GM18907 (cell line): ENCODE measurements around the gene TMEM138.

Experiments
- ATAC-seq: cut with Tn5 transposase; IDR thresholded peaks from one replicate; pipeline ENCODE4 v1.9.1; 2021; ENCODE audit warnings: mild to moderate bottlenecking, moderate library complexity; ENCODE audit not compliant: unreplicated experiment

Gene TMEM138

DNA sequence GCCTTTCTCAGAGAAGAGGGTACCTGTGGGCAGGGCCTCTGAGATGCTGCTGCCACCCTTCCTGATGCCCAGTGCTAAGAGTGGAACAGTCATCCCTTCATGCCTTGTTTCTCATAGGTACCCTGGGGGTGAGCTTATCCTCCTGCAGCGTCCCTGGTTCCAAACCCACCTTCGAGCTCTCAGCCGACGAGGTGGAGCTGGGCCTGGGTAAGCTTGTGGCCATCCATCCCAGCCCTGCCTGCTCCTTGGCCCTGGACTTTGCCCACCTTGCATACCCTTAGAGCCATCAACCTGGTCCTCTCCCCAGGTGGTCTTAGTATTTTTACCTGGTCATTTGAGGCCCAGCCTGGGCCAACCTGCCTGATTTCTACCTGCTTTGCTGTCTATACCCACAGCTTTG is 20.5 kb upstream of the TMEM138 start:
- ATAC-seq = no peak

DNA sequence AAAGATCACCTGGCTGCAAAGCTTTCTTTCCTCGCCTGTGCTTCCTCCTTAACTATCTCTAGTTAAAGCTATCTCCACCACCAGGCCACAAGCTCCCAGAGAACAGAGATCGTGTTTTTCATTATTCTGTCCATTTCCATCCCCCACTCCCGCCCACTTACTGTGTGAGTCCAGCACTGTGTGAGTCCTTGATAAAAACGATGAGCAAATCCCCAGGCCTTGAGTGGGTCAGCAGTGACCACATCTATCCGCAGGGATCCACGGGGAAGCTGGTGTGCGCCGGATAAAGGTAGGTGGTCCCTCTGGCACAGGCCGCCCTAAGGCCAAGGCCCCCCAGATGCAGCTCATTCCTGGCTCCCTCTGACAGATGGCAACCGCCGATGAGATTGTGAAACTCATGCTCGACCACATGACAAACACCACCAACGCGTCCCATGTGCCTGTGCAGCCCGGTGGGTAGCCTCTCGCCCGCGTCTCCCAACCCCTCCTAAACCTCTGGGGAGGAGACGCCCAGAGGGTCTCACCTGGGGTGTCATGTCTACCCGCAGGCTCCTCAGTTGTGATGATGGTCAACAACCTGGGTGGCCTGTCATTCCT is 19.9 kb upstream of the TMEM138 start:
- no peak for ATAC-seq

DNA sequence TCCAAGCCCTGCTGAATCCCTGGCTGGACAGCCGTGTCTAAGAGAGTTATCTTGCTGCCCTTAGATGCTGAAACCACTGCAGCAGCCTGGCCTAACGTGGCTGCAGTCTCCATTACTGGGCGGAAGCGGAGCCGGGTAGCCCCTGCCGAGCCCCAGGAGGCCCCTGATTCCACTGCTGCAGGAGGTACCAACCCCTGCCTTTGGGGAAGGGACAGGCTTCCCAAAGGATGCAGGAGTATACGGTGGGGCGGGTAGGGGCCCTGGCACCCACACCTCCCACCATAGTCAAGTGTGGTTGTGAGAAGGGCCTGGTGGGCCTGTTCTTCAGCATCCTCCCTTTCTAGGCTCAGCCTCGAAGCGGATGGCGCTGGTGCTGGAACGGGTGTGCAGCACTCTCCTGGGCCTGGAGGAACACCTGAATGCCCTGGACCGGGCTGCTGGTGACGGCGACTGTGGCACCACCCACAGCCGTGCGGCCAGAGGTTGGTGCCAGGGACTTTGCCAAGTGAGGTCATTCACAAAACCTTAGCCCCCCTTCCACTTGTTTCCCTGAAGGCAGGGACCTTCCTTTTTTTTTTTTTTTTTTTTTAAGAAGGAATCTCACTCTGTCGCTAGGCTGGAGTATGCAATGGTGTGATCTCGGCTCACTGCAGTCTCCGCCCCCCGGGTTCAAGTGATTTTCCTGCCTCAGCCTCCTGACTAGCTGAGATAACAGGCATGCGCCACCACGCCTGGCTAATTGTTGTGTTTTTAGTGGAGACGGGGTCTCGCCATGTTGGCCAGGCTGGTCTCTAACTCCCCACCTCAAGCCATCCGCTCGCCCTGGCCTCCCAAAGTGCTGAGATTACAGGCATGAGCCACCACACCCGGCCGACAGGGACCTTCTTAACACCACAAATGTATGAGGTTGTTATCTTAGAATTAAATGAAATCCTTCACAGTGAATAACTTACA is 18.1 kb upstream of the TMEM138 start:
- no peak for ATAC-seq

DNA sequence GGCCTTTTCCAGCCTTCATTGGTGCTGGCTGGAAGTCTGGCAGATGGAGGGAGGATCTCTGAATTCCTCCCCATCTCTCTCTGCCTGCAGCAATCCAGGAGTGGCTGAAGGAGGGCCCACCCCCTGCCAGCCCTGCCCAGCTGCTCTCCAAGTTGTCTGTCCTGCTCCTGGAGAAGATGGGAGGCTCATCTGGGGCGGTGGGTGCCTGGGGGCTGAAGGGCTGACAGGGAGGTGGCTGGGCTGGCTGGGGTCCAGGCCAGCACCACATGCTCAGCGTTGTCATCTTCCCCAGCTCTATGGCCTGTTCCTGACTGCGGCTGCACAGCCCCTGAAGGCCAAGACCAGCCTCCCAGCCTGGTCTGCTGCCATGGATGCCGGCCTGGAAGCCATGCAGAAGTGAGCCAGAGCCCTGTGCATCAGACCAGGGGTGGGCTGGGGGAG is 17.0 kb upstream of the TMEM138 start:
- no peak for ATAC-seq

DNA sequence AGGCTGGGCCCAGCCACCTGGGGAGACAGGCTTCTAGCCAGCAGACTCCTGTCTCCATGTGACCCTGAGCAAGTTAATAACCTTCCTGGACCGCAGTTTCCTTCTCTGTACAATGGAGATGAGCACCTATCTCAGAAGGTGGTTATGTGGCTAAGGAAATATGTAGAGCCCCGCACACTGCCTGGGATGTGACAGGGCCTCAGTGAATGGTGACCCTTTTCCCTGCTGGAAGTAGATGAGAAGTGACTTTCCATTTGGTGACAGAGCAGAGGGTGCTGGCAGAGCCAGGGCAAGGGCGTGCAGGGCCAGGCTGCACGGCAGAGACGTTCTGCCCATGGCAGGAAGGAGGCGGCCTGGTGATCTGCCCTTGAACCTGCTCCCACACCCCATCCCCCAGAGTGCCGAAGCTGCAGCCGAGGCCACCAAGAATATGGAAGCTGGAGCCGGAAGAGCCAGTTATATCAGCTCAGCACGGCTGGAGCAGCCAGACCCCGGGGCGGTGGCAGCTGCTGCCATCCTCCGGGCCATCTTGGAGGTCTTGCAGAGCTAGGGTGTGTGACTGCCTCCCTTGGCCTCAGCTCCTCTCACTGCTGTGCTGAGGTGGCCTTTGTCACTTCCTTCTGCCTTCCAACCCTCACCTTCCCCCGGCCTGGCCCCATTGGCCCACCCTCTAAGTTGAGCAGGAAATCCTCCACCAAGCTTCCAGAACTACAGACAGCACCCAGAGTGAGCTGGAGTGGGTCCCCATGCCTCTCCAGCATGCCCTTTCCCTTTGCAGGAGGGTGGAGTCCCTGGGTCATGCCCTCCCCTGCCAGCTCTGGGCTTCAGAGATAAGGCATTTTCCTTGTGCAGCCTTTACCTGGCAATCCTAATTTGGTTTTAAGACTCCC is 16.0 kb upstream of the TMEM138 start:
- no peak for ATAC-seq

DNA sequence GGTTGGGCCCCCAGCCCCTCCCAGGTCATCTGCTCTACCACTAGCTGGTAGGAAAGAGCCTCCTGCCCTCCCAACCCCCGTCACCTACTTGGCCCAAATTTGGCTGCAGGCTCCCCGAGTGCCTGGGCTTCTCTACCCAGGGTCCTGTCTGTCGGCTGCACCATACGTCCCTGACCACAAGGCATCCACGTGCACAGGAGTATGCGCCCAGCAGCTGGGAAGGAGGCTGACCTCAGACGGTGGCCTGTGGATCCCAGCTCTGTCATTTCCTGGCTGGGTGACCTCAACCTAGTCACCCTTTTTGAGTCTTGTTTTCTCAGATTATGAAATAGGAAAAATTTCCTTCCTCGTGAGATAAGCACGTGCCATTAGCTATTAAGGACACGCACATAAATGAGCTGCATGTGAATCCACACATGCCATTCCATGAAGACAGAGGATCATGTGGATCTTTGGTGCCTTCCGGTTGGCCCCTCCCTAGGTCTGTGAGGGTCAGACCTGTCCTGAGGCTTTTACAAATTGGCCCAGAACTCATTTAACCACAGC is 14.2 kb upstream of the TMEM138 start:
- ATAC-seq = no peak

DNA sequence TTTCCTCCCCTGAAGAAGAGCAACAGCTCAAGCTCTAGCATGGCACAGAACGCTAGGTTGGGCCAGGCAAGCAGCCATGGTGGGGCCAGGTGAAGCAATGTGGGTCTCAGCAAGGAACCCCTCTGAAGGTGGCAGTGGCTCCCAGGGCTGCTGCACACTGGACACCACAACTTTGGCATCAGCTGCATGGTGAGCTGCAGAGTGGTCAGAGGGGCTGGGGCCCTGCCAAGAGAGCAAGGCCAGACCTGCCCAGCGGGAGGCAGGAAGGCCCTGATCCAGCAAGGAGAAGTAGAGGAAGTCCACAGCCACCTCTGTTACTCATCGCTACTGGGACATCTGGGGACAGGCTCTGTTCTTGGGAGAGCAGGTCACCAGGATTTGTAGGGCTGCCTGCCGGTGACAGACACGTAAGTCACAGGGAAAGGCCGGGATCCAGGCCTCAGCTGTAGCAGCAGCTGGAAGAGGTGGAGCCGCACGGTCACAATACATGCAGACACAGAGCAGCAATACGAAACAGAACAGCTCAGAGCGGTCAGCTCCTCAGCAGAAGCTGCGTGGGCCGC is 12.9 kb upstream of the TMEM138 start:
- no peak for ATAC-seq

DNA sequence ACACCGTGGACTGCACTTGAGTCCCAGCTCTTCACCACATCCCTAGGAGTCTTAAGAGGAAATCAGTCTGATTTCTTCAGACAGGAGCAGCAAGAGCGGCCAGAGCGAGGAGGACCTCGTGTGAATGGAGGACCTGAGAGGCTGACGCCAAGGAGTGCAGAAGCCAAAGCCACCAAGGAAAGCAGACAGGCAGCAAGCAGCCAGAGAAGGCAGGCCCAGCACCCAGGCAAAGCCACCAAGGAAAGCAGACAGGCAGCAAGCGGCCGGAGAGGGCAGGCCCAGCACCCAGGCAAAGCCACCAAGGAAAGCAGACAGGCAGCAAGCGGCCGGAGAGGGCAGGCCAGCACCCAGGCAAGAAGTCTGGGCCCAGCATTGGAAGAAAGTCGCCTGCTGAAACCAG is 12.3 kb upstream of the TMEM138 start:
- no peak for ATAC-seq

DNA sequence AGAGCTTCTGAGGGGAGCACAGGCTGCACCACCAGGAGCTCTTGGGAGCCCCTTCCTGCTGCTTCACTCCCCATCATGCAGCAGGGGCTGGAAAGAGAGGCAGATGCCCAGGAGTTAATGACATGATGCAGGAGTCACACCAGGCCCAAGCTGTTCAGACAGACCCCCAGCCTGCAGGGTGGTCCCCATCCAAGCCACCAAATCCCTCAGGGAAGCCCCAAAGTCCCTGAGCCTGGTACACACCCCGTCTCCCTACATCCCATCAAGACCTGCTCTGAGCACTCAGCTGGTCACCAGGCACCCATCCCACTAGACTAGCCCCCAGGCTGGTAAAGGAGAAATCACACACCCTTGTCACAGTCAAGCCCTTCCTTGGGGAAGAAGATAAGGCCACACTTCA is 11.8 kb upstream of the TMEM138 start:
- ATAC-seq = no peak

DNA sequence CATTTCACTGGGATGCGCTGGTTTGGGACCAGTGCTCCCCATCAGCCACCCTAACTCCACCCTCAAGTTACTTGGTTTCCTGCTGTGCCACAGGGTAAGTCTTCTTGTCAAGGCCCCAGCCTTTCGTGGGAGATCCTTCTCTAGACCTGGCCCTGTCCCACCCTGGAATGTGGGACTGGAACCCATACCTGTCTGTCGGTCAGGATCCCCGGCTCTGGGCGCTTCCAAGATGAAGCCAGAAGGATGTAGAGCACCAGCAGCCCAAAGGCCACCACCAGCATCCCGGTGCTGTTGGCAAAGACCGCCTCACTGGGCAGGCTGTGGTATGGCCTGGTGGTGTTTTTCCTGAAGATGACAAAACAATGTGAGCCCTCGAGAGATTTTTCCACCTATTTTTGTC is 11.4 kb upstream of the TMEM138 start:
- ATAC-seq = no peak

DNA sequence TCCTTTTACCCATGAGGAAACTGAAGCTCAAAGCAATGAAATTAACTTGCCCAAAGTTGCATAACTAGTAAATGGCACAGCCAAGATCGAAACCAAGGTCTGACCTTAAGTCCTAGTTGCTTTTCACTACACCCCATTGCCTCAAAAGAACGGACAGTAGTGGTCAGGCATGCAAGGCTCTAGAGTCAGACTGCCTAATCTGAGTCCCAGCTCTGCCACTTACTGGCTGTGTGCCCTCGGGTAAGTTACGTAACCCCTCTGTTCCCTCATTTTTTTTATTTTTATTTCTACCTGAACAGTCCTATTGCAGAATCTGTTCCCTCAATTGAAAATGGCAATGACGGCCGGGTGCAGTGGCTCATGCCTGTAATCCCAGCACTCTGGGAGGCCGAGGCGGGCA is 10.1 kb upstream of the TMEM138 start:
- ATAC-seq = no peak

DNA sequence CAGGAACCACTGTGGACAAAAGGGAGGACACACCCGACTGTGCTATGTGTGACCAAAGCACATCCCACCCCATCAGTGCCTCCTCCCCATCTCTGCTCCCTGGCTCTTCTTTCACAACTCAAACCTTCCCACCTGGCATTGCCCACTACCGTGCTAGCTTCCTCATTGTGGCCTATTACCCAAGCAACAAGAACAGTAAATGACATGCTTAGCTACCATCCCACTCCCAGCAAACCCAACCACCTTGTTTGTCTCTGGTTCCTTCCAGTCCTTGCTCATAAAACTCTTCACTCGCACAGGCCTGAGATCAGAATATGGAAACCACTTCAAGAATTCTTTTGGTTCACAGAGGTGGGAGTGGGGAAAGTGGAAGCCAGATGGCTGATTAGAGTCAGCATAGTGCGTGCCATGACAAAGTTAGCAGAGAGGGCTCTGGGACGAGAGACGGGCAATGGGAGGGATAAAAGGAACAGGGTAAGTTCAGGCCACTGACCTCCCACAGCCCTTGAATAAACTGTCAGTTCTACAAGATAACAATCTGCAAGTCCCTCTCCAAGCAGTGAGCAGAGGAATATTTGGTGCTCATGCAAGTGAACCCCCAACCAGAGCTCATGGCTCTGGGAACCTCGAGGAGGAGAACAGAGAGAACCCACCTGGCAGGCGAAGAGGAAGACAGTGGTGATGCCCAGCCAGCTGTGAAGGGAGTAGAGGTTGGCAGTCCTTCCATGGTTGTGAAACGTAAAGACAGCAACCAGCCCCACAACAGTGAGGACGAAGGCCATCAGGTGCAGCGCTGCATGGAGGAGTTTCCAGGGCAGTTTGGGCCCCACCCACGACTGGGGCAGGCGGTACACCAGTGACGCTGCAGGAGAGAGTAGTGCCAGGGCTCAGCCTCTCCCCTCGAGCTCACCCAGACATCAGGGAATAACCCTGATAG is 8.8 kb upstream of the TMEM138 start:
- no peak for ATAC-seq

DNA sequence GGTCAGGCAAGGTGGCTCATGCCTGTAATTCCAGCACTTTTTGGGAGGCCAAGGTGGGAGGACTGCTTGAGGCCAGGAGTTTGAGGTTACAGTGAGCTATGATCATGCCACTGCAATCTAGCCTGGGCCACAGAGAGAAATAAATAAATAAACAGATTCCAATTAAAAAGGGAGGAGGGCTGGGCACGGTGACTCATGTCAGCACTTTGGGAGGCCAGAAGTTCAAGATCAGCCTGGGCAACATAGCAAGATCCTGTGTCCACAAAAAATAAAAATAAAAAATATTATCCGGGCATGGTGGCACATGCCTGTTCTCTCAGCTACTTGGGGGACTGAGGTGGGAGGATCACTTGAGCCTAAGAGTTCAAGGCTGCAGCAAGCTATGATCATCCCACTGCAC is 8.0 kb upstream of the TMEM138 start:
- no peak for ATAC-seq

DNA sequence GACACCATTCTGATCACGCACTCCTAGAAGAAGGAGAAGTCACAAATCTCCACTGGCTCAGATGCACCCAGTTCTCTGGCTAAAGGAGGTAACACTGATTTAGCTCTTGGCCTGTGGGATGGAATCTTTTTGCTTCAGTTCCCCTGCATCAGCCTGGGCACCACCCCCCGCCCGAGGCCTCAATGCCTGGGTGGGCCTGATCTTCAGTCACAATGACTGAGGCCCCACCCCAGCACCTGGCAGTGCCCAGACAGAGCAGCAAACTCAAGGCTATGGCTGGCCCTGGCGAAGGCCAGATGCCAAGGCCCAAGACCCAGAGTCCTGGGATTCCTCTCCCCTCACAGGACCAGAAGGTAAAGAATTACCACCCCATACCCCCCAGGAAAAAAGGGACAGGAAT is 5.5 kb upstream of the TMEM138 start:
- no peak for ATAC-seq

DNA sequence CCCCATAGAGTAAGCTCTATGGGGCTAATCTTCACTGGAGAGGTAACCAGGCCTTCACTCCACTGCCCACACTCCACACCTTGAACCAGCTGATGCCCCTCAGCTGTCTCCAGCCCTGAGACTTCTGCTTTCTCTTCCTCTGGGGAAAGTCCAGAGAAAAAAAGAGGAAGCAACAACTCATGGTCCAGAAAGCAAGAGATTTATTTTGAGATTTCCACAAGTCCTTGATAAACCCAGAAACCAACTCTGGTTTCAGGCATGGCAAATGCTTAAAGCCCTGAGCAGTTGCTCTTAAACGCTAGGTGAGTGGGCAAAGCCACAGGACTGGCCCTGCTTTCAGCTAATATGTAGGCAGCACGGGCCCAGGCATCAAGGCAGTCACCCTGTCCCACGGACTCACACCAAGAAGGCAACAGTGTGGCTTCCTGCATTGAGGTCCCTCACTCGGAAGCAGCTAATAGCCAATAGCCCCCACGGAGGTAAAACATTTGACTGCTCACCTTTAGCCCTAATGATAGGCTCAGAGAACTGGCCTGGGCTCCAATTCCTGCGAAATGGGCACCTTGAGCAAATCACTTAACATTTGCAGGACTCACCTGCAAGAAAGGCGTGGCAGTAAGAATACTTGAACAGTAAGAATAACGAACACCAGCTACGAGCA is 4.8 kb upstream of the TMEM138 start:
- peak; percentile 59 for ATAC-seq

DNA sequence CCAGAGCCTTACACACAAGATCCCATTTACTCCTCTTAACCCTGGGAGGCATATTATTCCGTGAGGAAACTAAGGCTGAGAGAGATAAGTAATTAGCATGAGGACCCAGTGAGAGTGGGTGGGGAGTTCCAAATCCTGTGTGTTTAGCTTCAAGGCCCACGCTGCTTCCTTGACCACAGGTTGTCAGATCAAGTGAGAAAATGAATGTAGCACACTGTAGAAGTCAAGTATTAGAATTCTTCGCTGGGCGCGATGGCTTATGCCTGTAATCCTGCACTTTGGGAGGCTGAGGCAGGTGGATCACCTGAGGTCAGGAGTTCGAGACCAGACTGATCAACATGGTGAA is 4.3 kb upstream of the TMEM138 start:
- no peak for ATAC-seq

DNA sequence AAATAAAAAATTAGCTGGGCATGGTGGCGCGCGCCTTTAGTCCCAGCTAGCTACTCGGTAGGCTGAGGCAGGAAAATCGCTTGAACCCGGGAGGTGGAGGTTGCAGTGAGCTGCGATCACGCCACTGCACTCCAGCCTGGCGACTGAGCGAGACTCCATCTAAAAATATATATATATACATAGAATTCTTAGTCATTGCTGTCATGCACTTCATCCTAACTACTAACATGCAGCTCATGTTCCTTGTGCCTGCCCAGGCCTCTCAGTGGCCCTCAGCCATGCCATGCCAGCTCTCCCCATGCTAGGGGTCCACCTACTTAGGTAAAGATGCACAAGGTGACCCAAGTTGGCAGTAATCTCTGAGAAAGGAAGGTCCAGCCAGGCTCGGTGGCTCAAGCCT is 3.6 kb upstream of the TMEM138 start:
- no peak for ATAC-seq

DNA sequence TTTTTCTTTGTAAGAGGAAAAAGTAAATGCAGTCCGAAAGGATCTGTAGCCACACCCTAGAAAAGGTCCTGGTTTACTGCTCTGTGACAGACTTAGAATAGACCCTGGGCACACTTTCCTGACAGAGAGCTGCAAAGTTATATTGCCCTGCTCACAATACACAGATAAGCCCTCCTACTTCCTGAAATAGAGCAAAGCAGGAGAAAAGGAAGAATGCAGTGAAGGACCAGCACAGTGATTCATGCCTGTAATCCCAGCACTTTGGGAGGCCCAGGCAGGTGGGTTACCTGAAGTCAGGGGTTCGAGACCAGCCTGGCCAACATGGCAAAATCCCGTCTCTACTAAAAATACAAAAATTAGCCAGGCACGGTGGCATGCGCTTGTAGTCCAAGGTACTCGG is 2.7 kb upstream of the TMEM138 start:
- no peak for ATAC-seq

DNA sequence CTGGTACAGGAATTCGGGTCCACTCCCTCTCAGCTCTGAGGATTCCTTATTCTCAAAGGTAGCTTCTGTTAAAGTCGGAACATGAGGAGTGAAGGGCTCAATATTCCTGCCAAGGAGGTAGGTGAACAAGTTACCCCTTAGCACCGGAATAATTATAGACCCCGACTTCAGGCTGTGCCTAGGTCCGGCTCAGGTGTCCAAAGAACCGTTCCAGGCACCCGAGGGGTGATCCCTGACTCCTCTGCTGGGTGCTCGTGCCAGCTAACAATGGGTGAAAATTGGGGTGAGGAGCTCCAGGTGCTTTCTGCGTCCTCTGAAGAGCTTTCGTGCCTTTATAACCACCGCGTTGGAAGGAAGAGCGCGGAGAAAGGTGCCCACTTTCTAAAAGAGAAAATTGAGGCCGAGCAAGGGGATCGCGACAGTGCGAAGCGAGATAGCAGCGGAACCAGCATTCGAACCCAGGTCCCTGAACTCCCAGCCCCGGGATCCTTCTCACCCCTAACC is 885 bp upstream of the TMEM138 start:
- no peak for ATAC-seq
